Fibroblast of mammary gland (primary cell): ENCODE results near the gene ADCY2.

Experiments
- DNase-seq: peaks from one replicate; pipeline ENCODE4 v3.0.0-alpha.2; 2010; ENCODE audit warnings: low read depth
- H3K4me3 ChIP-seq: 2 replicates; pipeline ENCODE4 v1.5.1; 2011; ENCODE audit warnings: low read depth, mild to moderate bottlenecking, low read length, moderate library complexity; ENCODE audit not compliant: control insufficient read depth
- CTCF ChIP-seq: conservative IDR thresholded peaks from 2 replicates; pipeline ENCODE4 v1.5.1; 2011; ENCODE audit warnings: low read depth, low read length, inconsistent platforms; ENCODE audit not compliant: control insufficient read depth, insufficient read depth

ADCY2 gene

GRCh38 chr5:7456206-7456605 lies 60.3 kb downstream of the ADCY2 start:
- H3K4me3 ChIP-seq: no peak overlapping the region
- no peak for TF ChIP-seq CTCF
- no peak for DNase-seq

GRCh38 chr5:7461371-7461770 lies 65.4 kb downstream of the ADCY2 start:
- TF ChIP-seq CTCF: no peak
- no peak overlapping the region for H3K4me3 ChIP-seq
- DNase-seq: no peak

GRCh38 chr5:7462758-7463157 lies 66.8 kb downstream of the ADCY2 start:
- TF ChIP-seq CTCF: no peak
- no peak overlapping the region for H3K4me3 ChIP-seq
- no peak for DNase-seq

GRCh38 chr5:7464182-7464581 lies 68.2 kb downstream of the ADCY2 start:
- no peak overlapping the region for H3K4me3 ChIP-seq
- no peak for DNase-seq
- no peak for TF ChIP-seq CTCF

GRCh38 chr5:7467179-7467578 lies 71.2 kb downstream of the ADCY2 start:
- no peak overlapping the region for H3K4me3 ChIP-seq
- no peak for DNase-seq
- TF ChIP-seq CTCF: no peak

- no peak overlapping the region for H3K4me3 ChIP-seq
- no peak for DNase-seq
- TF ChIP-seq CTCF: no peak
Measured at GRCh38 chr5:7468742-7469141, 72.8 kb downstream of the ADCY2 start.

- DNase-seq: no peak
- no peak for TF ChIP-seq CTCF
- no peak overlapping the region for H3K4me3 ChIP-seq
Measured at GRCh38 chr5:7471710-7472109, 75.8 kb downstream of the ADCY2 start.
